ENCODE results near the gene RBM20.
A peak's percentile ranks its signal among the peaks of the same experiment; 100 is the strongest.

Gene RBM20

DNA sequence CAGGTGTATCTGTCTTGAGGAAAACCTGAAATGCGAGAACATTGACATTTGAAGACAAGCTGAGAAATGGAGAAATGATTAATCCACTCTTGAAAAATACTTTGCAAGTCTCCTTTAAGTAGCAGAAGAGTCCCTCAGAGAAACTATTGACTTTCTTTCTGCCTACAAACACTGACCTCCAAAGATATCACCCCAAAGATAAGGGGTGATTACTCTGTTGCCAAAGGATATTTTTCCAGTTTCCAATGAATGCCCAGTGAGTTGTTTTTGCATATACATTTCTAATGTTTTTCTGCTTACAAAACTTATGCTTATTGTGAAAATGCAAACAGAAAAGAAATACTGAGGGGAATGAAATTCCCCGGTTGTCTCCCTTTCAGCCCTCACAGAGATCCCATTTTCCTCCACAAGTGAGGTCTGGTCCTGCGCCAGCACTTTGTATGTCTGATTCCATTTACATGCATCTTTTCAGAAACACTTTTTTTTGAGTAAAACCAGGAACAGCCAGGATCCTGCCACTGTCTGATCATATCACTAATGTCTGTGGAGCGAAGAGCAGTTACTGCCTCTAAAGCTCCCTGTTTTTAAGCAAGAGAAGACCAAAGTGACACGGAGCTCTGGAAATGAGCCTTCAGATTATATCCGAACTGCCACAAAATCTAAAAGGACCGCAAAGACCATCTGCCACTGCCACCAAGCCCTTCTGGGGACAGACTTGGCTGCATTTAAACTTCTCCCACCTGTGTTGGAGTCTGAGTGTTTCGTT is 144.7 kb downstream of the RBM20 start:
- no peak for DNase-seq (ENCODE audit: low read depth in 2 of 2)

DNA sequence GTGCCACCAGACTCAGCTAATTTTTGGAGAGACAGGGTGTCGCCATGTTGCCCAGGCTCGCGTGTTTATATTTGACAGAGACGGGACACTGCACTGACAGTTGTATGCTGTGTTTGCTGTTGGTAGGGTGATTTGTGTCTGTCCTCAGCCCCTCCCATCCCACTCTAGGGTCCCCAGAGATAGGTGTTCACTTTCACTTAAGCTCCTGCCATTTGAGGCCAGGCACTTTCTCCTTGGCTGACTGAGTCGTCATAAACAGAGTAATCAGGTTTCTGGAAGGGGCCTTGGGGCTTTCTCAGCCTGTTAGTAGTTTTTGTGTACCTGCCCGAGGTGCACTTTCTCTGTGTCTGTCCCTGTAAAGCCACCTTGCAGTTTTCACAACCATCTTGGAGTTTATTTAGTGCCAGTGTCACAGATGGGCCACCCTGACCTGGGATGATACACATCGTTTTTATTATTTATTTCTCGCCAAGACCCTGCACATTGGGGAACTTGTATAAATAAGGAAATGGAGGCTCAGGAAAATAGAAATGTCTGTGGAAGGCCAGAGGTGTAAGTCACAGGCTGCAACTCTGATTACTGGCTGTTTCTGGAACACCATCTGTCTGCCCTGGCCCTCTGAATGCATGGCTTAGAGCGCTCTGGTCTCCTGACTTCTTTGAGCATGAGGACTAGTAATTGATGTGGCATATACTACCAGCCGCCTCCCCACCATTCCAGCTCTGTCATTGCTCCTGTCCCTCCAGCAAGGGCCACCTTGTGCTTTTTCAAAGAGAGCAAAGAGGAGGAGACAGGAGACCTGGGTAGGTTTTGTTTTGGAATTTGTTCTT is 145.7 kb downstream of the RBM20 start:
- DNase-seq (ENCODE audit: low read depth in 2 of 2), result no peak

DNA sequence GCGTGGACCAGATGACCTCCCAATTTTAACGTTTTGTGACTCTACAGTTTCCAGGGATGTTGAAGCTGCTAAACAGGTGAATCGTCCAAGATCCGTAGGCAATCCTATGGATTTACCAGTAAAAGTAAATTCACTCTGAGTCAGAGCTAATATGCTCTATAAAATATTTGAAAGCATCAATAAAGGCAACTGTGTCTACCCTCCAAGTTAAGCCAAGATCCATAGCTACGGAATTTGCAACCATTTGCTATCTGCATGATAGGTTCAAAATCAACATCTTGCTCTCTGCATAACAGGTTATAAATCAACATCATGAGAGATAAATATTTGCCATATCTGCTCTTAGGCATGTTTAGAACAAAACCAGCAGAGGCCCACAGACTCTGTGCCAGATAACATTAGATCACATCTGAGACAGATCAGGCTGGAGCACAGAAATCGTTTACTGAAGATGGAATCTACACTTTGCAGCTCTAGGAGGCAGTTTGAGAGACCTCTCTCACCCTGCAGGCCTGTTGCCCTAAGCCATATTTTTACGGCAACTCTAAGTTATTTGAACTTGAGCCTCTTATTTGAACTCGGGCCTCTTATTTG is 146.9 kb downstream of the RBM20 start:
- no peak for DNase-seq (ENCODE audit: low read depth in 2 of 2)

DNA sequence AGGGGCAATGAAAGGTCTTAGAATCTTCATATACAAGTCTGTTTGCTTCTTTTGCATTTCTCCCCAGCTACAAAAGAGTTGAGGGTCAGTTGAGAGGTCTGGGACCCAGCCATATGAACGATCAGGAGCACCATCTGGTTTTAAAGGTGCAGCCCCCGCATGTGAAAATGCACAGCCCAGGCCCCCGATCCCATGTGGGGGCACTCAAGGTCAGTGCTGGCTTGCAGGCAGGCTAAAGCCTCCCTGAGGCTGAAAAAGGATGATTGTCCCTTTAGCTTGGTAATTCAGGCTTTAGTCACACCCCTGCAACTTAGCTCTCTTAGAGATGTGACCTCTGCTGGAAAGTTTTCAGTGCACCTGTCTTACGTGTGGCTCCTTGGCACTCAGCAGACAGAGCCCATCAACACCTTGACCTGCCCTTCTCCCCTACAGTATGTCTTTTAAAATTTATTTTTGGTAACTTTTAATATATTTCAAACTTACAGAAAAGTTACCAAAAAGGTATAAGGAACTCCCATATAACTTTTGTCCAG is 147.5 kb downstream of the RBM20 start:
- no peak for DNase-seq (ENCODE audit: low read depth in 2 of 2)

DNA sequence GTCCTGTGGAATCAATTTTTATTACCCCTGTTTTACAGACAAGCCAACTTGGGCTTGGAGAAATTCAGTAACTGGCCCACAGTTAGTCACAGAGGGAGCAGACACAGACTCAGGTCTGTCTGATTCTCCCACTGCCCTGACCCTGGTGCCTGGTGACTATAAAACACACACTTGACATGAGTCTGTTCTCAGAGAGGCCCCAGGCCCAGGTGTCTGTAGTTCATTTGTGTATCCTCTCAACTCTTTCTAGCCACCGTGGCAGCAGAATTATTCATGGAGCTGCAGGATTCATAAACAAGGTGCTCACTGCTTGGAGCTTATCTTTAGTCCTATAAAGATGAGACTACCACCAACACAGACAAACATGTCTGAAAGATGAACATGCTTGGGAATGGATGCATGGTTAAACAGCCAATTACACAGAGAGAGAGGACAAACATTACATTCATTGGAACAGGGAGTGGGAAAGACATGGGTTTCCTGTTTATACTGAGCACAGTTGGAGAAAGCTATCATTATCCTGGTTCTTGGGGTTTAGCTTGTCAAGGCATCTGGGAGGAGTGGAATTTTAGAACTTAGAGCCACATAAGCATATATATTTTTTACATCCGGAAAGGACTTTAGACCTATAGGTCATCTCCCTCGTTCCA is 148.5 kb downstream of the RBM20 start:
- DNase-seq (ENCODE audit: low read depth in 2 of 2), result no peak

DNA sequence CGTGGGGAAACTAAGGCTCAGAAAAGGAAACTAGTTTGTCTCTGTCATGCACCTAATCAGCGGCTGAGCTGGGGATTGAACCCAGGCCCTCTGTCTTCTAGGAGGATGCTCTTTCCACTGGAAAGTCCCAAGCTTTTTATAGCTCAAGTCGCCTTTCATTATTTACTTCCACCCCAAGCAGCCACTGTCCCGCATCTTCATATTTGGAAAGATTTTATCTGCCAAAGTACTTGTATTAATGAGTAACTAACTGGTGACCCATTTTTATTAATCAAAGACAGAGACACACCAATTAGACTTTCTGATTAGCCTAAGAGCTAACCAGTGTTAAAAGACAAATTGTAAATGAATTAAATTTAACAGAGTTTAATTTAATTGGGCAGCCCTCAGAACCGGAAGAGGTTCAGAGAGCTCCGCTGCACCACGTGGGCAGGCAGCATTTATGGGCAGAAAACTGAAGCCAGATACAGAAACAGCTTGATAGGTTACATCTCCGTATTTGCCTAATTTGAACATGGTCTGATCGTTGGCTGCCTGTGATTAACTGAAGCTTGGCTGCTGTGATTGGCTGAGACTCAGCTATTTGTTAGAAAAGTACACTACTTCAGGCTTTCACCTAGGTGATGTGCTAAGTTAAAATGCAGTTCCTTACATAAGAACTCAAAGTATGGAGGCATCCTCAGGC is 149.1 kb downstream of the RBM20 start:
- no peak for DNase-seq (ENCODE audit: low read depth in 2 of 2)

DNA sequence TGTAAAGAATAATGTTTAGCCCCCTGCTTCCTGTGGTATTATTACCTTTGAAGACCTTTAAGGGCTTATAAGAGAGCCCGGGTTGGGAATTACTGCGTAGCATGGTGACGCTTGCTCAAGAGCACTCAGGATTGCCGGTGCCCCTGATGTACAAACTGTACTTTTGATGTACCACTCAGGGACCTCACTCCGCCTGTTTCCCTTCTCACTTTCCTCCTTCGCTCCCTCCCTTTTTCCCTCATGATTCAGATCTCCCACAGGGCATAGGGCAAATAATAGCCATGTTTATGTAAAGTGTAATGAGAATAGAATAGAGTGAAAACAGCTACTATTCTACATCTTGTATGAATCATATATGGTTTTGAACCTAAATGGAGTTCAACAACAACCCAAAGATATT is 149.8 kb downstream of the RBM20 start:
- DNase-seq (ENCODE audit: low read depth in 2 of 2), result no peak

DNA sequence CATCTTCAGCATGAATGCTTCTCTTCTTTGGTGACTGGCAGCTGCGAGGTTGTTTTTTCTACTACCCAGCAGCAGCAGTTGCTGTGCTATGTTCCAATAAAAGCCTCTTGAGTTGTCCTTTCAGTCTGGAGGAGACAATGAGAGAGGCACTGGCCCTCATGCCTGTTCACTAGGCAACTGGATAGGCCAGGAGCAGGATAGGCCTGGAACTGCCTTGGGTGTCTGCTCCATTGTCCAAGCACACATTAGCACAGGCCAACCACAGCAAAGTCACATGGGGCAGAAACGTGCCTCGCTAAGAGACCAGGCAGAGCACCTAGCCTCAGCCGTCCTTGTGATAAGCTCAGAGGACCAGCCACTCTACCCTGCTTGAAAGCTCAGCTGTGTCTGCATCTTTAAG is 150.7 kb downstream of the RBM20 start:
- DNase-seq (ENCODE audit: low read depth in 2 of 2), result no peak

DNA sequence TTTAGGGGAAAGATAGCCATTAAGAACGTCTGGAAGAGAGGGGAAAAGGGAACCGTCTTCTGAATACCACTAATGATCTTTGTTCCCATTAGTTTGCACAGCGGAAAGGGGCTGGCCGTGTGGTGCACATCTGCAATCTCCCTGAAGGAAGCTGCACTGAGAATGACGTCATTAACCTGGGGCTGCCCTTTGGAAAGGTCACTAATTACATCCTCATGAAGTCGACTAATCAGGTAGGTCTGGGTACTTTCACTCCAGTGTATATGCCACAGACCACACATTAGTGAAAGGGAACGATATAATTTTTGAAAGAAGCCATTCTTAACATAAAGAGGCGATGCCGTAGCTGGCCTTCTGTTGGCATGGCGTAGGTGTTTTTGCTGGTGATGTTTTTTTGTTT is 153.3 kb downstream of the RBM20 start:
- DNase-seq (ENCODE audit: low read depth in 2 of 2), result no peak

DNA sequence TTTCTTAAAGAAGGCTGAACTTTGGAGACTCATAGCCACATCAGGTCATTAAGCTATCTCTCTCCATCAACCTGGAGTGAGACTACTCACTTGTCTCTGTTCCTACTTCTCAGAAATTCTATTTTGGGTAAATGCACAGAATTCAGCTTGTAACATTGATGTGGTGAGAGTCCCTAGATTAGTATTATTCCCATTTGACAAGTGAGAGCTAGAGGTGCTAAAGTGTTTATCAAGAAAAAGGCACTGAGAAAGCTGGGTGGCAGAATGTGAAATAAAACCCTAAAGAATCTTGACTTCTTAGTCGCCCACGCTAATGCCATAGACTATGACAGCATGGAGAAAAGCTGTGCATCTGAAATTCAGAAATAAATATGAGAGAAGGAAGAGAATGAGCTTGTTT is 154.2 kb downstream of the RBM20 start:
- DNase-seq (ENCODE audit: low read depth in 2 of 2), result no peak

DNA sequence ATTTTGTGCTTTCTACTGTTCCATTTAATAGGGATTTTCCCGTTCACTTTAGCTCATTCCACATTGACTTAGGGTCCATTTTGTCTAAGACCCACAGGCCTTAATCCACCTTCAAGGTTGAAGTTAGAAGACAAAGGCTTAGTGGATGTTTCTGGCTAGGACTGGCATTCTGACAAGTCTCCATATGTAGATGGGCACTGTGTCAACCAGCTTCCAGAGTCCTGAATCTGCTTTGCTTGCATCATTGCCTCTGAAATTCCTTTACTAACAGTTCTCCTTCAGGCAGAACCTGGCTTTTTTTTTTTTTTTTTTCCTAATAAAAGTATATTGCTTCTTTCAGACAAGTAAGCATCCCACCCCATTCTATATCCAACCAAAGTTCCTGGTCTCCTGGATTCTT is 158.0 kb downstream of the RBM20 start:
- DNase-seq (ENCODE audit: low read depth in 2 of 2), result peak; percentile 36 to 43

DNA sequence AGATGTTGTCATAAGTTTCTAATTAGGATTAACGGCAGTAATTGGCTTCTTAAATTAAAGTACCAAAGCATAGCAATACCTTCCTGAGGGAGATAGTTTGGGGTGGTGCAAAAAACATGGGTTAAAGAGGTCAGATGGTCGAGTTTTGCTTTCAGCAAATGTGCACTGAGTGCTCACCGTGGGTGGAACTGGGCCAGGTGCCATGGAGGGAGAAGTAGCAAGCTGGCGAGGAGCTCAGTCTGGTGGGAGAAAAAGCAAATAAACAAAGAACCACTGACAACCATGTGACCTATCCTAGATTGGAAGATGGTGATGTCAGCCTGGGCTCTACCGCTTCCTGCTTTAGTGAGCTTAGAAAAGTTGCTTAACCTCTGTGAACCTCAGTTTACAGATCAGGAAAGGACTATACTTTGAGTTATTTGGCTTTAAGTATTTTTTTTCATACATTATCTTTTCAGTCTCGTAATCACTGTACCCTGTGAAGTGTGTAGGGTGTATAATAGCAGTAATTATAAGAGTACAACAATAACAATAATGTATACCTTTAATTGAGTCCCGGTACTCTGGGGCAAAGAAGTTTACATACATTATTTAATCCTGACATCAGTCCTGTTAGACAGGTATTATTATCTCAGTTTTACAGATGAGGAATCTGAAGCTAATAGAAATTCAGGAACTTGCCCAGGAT is 158.6 kb downstream of the RBM20 start:
- peak in 1 of 2 experiments; percentile 25 for DNase-seq (ENCODE audit: low read depth in 2 of 2)

DNA sequence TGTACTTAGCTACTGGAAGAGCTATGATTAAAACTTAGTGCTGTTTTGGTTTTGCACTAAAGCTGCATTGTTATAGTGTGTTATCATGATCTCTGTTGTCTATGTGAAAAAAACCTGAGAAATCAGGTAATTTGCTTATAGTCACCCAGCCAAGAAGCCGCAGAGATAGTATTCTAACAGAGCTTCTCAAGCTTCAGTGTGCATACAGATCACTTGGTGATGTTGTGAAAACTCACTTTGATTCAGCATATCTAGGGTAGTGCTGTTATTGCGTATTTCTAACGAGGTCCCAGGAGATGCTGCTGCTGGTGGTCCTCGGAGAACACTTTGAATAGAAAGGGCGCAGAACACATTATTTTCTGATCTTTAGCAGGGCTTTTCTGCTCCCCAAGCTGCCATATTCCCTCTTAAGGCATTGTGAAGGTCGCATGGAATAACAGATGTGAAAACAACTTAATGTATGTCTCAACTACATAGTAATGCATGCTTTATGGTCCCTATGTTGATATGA is 159.2 kb downstream of the RBM20 start:
- DNase-seq (ENCODE audit: low read depth in 2 of 2), result no peak

DNA sequence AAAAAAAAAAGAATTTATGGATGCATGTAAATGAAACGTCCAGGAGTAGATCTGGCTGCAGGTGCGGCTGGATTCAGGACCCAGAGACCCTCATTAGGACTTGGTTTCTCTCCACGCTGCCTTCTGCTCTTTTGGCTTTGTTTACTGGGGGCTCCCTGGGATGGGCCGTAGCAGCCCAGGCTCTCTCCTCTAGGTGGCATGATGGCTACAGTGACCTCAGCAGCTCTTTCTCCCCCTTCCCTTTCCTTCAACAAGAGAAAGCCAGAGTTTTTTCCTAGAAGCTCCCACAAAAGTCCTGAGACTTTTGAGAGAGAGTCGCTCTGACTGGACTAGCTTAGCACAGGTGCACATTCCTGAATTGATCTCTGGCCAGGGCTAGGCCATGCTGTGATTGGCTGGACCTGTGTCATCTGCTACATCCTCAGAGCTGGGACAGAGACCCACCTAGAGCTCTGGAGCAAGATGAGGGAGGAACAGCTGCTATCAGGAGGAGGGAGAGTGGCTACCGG is 159.7 kb downstream of the RBM20 start:
- no peak for DNase-seq (ENCODE audit: low read depth in 2 of 2)

DNA sequence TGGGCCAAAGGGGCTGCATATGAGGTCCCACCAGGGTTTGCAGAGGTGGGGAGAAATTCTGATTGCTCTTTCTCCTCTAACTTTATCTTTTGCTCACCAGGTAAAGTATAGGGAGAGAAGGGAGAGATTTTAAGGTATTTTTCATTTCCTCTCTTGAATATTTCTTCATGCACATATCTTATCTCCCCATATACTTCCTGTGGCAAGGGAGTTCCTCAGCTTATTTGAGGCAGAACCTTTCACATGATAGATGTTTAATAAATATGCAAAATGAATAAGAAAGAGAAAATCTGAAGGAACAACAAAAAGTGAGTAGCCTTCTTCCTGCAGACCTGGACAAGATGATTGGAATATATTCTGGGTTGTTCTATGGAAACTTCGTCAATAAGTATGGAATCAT is 160.2 kb downstream of the RBM20 start:
- no peak for DNase-seq (ENCODE audit: low read depth in 2 of 2)

DNA sequence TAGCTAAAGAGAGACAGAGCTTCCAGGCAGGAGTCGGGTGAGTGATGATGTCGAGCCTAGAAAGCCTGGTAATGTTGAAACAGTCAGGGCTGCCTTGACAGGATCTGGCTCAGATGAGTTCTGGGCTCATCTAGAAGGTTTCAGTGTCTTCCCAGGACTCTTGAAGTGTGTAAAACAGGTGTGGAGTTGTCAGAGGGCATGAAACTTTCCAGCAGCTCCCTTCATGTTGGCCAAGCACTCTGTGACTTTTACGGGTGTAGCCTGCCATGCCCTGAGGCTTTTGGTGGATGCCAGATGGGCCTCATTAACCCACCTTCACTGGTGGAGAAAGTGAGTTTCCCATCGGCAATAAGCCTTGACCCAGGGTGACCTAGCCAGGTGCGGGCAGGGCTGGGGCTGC is 161.2 kb downstream of the RBM20 start:
- no peak for DNase-seq (ENCODE audit: low read depth in 2 of 2)

DNA sequence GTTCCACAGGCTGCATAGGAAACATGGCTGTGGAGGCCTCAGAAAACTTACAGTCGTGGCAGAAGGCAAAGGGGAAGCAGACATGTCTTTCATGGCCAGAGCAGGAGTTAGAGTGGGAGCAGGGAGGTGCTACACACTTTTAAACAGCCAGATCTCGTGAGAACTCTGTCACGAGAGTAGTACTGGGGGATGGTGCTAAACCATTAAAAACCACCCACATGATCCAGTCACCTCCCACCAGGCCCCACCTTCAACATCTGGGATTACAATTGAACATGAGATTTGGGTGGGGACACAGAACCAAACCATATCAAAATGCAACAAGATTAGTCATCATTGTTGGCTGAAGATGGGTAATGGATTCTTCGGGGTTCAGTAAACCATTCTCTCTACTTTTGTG is 162.2 kb downstream of the RBM20 start:
- DNase-seq (ENCODE audit: low read depth in 2 of 2), result no peak

DNA sequence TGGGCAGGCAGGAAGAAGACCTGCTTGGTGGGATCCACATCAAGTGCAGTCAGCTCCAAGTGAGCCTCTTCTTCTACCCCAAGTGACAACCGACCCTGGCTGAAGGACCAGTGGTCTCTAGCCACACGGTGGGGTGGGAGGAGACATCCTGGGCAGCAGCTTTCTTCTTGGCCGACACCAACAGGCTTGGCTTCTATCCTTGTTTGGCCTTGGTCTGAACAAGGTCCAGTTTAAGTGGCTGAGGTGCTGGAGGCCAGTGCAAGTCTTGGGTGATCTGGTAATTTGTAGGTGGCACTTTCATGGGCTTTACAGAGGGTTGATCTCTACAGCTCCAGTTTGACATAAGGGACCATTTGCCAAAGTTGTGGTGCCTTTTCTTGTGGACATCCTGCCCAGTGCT is 164.0 kb downstream of the RBM20 start:
- no peak for DNase-seq (ENCODE audit: low read depth in 2 of 2)

DNA sequence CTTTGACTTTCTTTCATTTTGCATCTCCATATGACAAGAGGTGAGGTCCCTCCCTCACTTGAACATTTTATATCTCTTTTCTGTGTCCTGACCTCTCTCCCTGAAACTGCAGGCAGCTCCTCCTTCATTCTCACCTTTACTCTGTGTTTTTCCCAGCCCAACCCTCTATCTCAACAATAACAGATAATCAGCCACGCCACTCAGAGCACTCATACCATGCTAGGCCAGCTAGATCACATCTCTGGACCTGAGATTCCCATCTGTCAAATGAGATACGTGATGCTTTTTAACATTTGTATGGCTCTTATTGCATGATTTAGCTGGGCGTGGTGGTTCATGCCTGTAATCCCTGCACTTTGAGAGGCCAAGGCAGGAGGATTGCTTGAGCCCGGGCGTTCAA is 164.5 kb downstream of the RBM20 start:
- no peak for DNase-seq (ENCODE audit: low read depth in 2 of 2)

DNA sequence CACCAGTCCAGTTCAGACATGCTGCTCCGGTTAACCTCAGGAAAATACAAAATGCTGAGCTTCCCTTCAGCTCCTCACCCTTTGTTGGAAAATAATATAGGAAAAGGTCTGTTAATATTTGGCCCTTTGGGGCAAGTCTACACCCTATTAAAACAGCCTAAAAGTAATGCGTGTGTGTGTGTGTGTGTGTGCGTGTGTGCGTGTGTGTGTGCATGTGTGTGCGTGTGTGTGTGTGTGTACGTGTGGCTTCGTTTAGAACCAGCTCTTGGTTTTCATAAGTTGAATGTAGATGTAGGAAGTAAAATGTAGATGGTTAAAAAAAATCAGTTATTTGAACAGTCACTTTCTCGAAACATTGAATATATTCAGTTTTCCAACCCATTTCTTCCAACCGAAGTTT is 166.5 kb downstream of the RBM20 start:
- DNase-seq (ENCODE audit: low read depth in 2 of 2), result no peak
